RPMI8226 (cell line): ENCODE data around the gene FBXO33.

Experiments
- DNase-seq: peaks from one replicate; pipeline ENCODE4 v3.0.0-alpha.2; 2015

Gene FBXO33

GRCh38 chr14:39430762-39431415 lies 1.3 kb downstream of the FBXO33 start:
- DNase-seq: no peak

DNA sequence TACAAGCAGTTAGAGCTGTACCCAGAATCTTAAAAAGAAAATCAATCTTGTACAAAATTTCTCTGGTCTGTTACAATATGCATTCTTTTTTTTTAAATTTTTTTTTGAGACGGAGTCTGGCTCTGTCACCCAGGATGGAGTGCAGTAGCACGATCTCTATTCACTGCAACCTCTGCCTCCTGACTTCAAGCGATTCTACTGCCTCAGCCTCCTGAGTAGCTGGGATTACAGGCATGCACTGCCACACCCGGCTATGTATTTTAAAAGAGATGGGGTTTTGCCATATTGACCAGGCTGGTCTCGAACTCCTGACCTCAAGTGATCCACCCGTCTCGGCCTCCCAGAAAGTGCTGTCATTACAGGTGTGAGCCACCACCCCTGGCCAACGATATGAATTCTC lies 4.1 kb downstream of the FBXO33 start:
- DNase-seq: no peak

DNA sequence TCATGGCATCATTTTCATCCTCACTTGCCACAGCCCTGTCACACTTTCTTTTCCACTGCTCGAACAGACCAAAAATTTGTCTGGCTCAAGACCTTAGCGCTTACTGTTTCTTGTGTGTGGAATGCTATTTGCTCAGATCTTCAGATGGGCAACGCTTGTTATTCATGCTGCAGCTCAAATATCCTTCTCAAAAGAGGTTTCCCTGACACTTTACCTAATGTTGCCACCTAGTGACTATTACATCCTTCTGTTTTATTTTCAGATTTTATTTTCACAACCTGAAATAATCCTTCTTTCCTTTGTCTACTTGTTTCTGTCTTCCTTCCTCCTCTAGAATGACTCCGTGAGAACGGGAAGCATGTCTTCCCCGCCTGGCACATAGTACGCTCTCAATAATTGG lies 5.6 kb downstream of the FBXO33 start:
- no peak for DNase-seq

- no peak for DNase-seq
These were observed 6.3 kb downstream of the FBXO33 start for GRCh38 chr14:39425947-39426346.

DNA sequence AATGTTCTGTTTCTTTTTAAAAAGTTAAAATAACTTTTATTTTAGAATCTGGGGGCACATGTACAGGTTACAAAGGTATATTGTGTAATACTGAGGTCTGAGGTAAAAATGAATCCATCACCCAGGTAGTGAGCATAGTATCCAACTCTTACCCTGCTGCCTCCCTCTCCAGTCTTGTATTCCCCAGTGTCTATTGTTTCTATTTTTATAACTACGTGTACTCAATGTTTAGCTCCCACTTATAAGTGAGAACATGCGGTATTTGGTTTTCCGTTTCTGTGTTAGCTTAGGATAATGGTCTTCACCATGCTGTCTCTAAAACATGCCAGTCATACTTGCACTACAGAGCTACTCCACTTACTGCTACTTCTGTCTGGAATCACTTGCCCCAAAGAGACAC lies 8.4 kb downstream of the FBXO33 start:
- DNase-seq: no peak

DNA sequence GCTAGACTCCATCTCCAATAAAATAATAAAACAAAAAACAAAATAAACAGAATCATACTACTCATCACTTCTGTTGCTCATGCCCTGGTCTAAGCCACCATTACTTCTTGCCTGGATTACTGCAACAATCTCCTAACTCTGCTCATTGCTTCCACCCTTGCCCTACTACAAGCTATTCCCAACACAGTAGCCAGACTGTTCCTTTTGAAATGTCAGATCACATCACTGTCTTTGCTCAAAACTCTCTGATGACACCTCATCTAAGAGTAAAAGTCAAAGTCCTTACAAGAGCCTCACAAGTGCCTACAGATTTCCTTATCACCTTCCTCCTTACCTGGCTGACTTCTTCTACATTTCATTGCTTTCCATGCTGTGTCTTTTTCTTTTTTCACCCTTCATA lies 10.0 kb downstream of the FBXO33 start:
- DNase-seq: no peak

GRCh38 chr14:39419272-39419671 lies 13.0 kb downstream of the FBXO33 start:
- DNase-seq: no peak

DNA sequence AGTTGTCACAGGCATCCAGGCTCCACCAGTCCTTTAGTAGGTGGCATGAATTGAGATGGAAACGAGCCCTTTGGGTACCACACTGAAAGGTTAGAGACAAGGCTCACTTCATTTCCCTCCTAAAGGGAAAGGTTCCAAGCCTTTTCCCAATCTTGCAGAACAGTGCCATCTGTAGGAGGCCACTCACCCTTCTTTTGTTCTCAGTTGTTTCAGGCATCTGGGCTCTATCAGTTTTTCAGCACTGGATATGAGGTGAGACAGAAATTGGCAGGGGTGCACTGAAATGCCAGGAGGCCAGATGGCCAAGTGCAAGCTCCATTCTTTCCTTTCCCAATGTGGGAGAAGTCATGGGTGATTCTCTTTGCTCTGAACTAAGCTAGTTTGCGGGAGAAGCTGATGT lies 15.2 kb downstream of the FBXO33 start:
- no peak for DNase-seq

- DNase-seq: no peak
These were observed 16.2 kb downstream of the FBXO33 start for GRCh38 chr14:39416072-39416471.

- no peak for DNase-seq
These were observed 25.7 kb downstream of the FBXO33 start for GRCh38 chr14:39406560-39406959.

DNA sequence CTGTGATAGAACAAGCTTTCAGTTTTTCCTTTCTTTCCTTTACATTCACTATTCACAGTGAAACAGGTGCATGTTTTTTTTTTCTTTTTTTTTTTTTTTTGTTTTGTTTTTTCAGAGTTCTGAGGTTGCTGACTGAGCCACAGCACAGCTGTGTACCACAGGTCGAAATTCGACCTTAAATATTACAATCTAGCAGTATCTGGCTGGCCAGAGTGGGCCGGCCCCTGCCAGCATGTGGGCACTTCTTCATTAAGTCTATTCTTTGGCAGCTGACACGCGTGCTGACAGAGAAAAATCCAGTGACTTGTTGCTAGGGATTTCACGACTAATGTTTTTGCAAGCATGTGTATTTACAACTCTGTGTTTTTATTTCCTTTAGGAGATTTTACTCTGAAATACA lies 33.9 kb downstream of the FBXO33 start:
- DNase-seq: no peak

GRCh38 chr14:39396448-39396847 lies 35.8 kb downstream of the FBXO33 start:
- no peak for DNase-seq

GRCh38 chr14:39395555-39396254 lies 36.5 kb downstream of the FBXO33 start:
- DNase-seq: no peak

GRCh38 chr14:39393289-39393688 lies 38.9 kb downstream of the FBXO33 start:
- DNase-seq: no peak

- no peak for DNase-seq
These were observed 48.1 kb downstream of the FBXO33 start for GRCh38 chr14:39384177-39384576.

- no peak for DNase-seq
These were observed 48.5 kb downstream of the FBXO33 start for GRCh38 chr14:39383741-39384140.

- DNase-seq: no peak
These were observed 49.1 kb downstream of the FBXO33 start for GRCh38 chr14:39383026-39383660.

- DNase-seq: no peak
These were observed 49.8 kb downstream of the FBXO33 start for GRCh38 chr14:39382463-39382862.

DNA sequence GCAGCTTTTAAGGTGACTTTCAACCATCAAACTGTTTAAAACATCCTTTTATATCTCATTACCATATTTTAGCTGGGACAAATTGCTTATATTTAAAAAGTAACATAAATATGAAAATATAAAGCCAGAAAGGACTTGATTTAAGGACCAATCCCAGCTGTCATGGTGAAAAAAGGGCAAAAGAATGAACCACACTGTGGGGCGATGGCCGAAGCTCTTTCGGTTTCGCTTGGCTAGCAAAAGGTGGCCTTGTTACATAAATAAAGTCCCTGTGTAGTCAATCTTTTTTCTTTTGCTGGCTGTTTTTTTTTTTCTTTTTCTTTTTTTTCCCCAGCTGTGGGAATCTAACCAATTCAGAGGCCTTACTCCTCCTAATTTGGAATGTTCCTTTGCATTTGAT lies 50.9 kb downstream of the FBXO33 start:
- DNase-seq: no peak

DNA sequence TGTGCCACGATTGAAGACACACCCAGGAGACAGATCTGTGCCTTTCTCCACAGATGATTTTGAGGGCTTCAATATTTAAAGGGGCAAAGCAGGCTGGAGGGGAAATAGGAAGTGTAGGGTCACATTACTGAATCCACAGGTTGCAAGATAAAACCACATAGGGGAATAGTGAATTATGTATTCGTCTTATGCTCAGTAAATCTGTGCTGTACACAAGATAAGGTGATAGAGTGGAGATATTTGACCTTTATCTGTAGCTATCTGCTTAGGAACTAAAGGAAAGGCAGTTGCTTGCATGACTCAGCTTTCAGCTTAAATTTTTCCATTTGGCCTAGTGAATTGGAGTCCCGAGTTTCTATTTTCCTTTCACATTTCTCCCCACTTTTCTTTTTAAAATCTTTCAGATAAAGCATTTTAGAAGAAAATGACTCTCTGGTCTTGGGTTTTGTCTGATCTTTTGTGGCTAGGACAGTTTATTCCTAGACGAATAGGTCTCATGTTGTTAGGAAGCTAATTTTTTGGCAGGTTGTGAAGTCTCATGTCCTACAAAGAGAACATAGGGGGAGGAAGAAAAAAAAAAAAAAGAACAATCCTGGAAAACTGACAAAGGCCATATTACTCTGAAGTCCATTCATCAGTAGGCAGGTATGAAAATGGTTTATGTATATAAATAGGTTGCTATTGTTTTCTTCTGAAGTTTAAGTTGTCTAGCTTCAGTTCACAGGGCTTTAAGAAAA lies 55.4 kb downstream of the FBXO33 start:
- DNase-seq: no peak

- DNase-seq: no peak
These were observed 57.4 kb downstream of the FBXO33 start for GRCh38 chr14:39374851-39375250.

GRCh38 chr14:39372656-39373055 lies 59.6 kb downstream of the FBXO33 start:
- DNase-seq: no peak

DNA sequence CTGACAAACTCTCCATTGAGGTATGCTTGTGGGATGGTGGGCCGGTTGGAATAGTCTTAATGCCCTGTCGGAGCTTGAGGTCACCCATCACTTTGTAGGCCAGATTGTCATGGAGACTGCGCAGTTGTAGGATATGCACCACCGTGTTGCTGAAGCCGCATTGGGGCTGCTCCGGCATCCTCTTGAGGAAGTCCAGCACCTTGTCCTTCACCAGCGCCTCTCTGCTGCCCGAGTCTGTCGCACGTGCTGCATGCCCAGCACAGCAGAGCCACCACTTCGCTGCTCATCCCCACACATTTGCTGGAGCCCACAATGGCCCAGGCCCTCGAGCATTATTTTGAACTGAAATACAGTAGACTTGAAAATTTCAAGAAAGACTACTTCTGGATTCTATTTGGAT lies 61.8 kb downstream of the FBXO33 start:
- no peak for DNase-seq

DNA sequence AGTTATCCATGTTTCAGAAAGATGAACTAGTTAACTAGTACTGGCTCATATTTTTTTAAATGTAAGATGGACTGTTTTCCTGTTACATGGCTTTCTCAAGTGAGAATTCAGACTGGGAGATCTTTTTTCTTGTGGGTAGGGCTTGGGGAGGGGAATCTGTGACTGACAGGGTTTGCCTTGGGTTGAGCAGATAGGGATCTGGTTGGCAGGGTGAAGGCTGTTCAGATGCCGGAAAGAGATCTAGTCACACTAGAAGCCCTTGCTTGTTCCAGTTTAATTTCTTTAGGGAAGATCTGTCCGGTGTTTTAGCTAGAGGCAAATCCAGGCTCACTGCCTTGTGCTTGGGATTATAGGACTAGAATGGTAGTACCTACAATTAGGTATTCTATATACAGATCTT lies 63.2 kb downstream of the FBXO33 start:
- no peak for DNase-seq
